Pancreas (tissue), 10 donors: ENCODE results near the gene LMX1B. TPM values are rescaled to one million over a fixed set of nuclear protein-coding genes. Genes with fewer than 3 reads are reported as not detected.
"Not testable (repeated sequence)": the region's sequence is repeated elsewhere in the genome, so short reads cannot be mapped to it uniquely, and the experiment has no call there.

Experiments used
- ATAC-seq, 4 donors: fragments of 200-7000 bp; cut with Tn5 transposase; one replicate each; pipeline versions ENCODE4 v1.8.0 to v1.9.1; 2020; ENCODE audit warnings: mild to moderate bottlenecking in 4 of 4, moderate library complexity in 4 of 4
- DNase-seq, 6 donors: peaks; one replicate each; pipeline ENCODE4 v3.0.0-alpha.2; 2020
- FAIRE-seq: peaks from 2 replicates; lab custom pipeline; 2012; peaks lifted over from hg19 to GRCh38; lab: Jason Lieb, UNC
- H3K27ac ChIP-seq, 4 donors: fragments of 200-600 bp; sonication (generic); 1 replicate in 3 of 4; 2 replicates in 1 of 4; pipeline versions ENCODE4 v1.5.0 to v1.8.0; 2020
- H3K27me3 ChIP-seq, 4 donors: fragments of 200-600 bp; one replicate each; pipeline ENCODE4 v1.8.0; 2021
- H3K36me3 ChIP-seq, 3 donors: fragments of 200-600 bp; sonication (generic) in 1 of 3; one replicate each; pipeline versions ENCODE4 v1.5.0 to v1.8.0; 2020 to 2021
- H3K4me1 ChIP-seq, 3 donors: fragments of 200-600 bp; one replicate each; pipeline ENCODE4 v1.8.0; 2021
- H3K4me3 ChIP-seq, 4 donors: fragments of 200-600 bp; sonication (generic) in 2 of 4; one replicate each; pipeline versions ENCODE4 v1.5.0 to v1.8.0; 2020 to 2021
- H3K9me3 ChIP-seq, 4 donors: fragments of 200-600 bp; one replicate each; pipeline ENCODE4 v1.8.0; 2021
- WGBS, 2 donors: extraction: QIAGEN DNeasy Blood & Tissue Kit; methylation state at CpG; one replicate each; pipeline ENCODE4 v1.1.7; 2013; 5-methylcytosine and 5-hydroxymethylcytosine counted together
- intact Hi-C, 3 donors: fragments of 100-400 bp; cut with DNase I; formaldehyde crosslinking; loops; one replicate each; pipeline versions ENCODE4 v1.11.1 to v1.14.2; 2022
- polyA plus RNA-seq, 2 donors: library from polyadenylated mRNA; stranded (reverse); fragments of 200-250 nt; gene quantifications; one replicate each; pipeline ENCODE4 v1.2.3, GENCODE V29; 2013
- total RNA-seq, 6 donors: library from RNA; stranded (reverse); fragmentation: NEBNext Ultra II Directional in 4 of 6; extraction: Animal tissue kit (Norgen Biotek cat#: 25700) in 4 of 6; gene quantifications; one replicate each; pipeline versions ENCODE4 v1.2.1 to v1.2.4, GENCODE V29; 2021 to 2023
- TF ChIP-seq, protein P1 (sequence below), 4 donors: fragments of 200-600 bp; sonication (generic) in 3 of 4; IDR thresholded peaks; one replicate each; pipeline versions ENCODE4 v1.5.0 to v1.8.0; 2021; ENCODE audit warnings: antibody characterized with exemption in 4 of 4
- donor health status: healthy with polysubstance abuse.
- donor health status: DM: no; HTN: no; CAD: no; lungs with moderate emphysema.
- donor health status: DM: no; HTN: no; CAD: no.
- donor health status: control.
- donor health status: control.
- donor health status: Bipolar disorder and iron deficiency.
- donor health status: DM: yes; HTN: yes; CAD: no.
- donor health status: DM: no; HTN: no; CAD: no.
- donor health status: DM: no; HTN: no; CAD: no.
- donor health status: DM: yes; HTN: yes; CAD: no.

LMX1B gene
- total and polyA plus RNA-seq, 8 donors, result 0.05 to 1.2 (median 0.46) TPM

GRCh38 chr9:126706698-126707053 is 92.9 kb downstream of the LMX1B start:
- 39 to 40% methylated on average over 5 of the region's 5 CpGs for WGBS, 2 donors
- no peak for DNase-seq
- H3K9me3 ChIP-seq, result no peaks in the 10 kb centered on the region
- no peak for ATAC-seq
- H3K36me3 ChIP-seq, result no peaks in the 10 kb centered on the region
- FAIRE-seq, result no peak
- no peaks in the 10 kb centered on the region for H3K4me1 ChIP-seq
- TF ChIP-seq, protein P1, sequence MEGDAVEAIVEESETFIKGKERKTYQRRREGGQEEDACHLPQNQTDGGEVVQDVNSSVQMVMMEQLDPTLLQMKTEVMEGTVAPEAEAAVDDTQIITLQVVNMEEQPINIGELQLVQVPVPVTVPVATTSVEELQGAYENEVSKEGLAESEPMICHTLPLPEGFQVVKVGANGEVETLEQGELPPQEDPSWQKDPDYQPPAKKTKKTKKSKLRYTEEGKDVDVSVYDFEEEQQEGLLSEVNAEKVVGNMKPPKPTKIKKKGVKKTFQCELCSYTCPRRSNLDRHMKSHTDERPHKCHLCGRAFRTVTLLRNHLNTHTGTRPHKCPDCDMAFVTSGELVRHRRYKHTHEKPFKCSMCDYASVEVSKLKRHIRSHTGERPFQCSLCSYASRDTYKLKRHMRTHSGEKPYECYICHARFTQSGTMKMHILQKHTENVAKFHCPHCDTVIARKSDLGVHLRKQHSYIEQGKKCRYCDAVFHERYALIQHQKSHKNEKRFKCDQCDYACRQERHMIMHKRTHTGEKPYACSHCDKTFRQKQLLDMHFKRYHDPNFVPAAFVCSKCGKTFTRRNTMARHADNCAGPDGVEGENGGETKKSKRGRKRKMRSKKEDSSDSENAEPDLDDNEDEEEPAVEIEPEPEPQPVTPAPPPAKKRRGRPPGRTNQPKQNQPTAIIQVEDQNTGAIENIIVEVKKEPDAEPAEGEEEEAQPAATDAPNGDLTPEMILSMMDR (IDR thresholded peaks at IDR 0.05), result peak in 1 of 4 donors; percentile 5
- intact Hi-C loops, result loop anchor here in 1 of 3 donors (5.0 kb wide), 1 partner anchor 76 kb away; no protein-coding TSS in a partner anchor
- peaks cover 0 to 34% (median 2%) of the 10 kb centered on the region in 4 donors for H3K27me3 ChIP-seq
- H3K4me3 ChIP-seq, result no peak overlapping the region
- no peak overlapping the region for H3K27ac ChIP-seq

DNA sequence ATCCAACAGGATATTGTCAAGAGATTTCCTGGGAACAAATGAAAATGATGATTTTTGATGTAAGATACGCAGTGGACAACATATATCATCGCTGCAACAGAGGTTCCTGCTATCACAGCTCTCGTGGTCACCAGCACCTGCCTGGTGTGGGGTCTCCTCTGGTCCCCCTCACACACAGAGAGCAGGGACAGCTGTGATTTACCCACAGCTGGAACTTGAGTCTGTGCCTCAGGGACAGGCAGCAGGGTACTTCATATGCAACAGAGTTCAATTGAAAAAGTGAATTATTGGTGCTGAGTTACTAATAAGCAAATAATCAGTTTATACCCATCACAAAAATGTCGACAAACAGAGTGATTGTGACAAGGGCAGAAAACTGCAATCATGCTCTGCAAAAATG is 93.4 kb downstream of the LMX1B start:
- 60 to 65% methylated on average over 4 of the region's 4 CpGs for WGBS, 2 donors
- TF ChIP-seq, protein P1 (IDR thresholded peaks at IDR 0.05), result no peak
- intact Hi-C loops, result loop anchor here in 1 of 3 donors (5.0 kb wide), 1 partner anchor 75 kb away; no protein-coding TSS in a partner anchor
- Histone ChIP-seq H3K4me1 (no peaks in the 10 kb centered on the region), H3K27me3 (peaks cover 0 to 34% (median 2%) of the 10 kb centered on the region in 4 donors), H3K9me3 (no peaks in the 10 kb centered on the region), H3K36me3 (no peaks in the 10 kb centered on the region), H3K27ac (no peak overlapping the region), H3K4me3 (no peak overlapping the region)
- no peak for ATAC-seq
- no peak for FAIRE-seq
- DNase-seq, result peak in 1 of 6 donors; percentile 2

DNA sequence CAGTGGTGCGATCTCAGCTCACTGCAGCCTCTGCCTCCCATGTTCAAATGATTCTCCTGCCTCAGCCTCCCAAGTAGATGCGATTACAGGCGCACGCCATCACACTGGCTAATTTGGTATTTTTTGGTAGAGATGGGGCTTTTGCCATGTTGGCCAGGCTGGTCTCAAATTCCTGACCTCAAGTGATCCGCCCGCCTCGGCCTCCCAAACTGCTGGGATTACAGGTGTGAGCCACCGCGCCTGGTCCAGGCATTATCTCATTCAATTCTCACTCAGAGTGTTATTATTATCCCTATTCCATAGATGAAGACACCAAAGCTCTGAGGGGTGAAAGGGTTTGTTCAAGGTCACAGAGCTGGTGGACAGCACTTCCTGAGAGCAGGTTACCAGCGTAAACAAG is 94.0 kb downstream of the LMX1B start:
- not testable (repeated sequence) for H3K27ac ChIP-seq, H3K4me3 ChIP-seq, ATAC-seq, H3K4me1 ChIP-seq, H3K9me3 ChIP-seq, FAIRE-seq, H3K36me3 ChIP-seq
- peaks cover 0 to 28% (median 2%) of the 10 kb centered on the region in 4 donors for H3K27me3 ChIP-seq
- intact Hi-C loops, result loop anchor here in 1 of 3 donors (5.0 kb wide), 1 partner anchor 75 kb away; no protein-coding TSS in a partner anchor
- 71 to 84% methylated on average over 10 of the region's 10 CpGs for WGBS, 2 donors
- peak in 1 of 6 donors; percentile 3 for DNase-seq

GRCh38 chr9:126708178-126708577 is 94.5 kb downstream of the LMX1B start:
- DNase-seq (no peak), FAIRE-seq (no peak), ATAC-seq (no peak)
- TF ChIP-seq, protein P1 (IDR thresholded peaks at IDR 0.05), result no peak
- no peak overlapping the region for H3K4me3 ChIP-seq
- H3K27me3 ChIP-seq, result peaks cover 0 to 23% (median 2%) of the 10 kb centered on the region in 4 donors
- WGBS, 2 donors, result 42 to 47% methylated on average over 4 of the region's 4 CpGs
- H3K36me3 ChIP-seq, result no peaks in the 10 kb centered on the region
- no peak overlapping the region for H3K27ac ChIP-seq
- H3K4me1 ChIP-seq, result no peaks in the 10 kb centered on the region
- intact Hi-C loops, result loop anchor here in 1 of 3 donors (5.0 kb wide), 1 partner anchor 74 kb away; no protein-coding TSS in a partner anchor
- H3K9me3 ChIP-seq, result no peaks in the 10 kb centered on the region

- DNase-seq, result no peak
- H3K4me1 ChIP-seq, result no peaks in the 10 kb centered on the region
- no peak for ATAC-seq
- no peaks in the 10 kb centered on the region for H3K9me3 ChIP-seq
- H3K4me3 ChIP-seq, result no peak overlapping the region
- WGBS, 2 donors, result 79 to 94% methylated on average over 3 of the region's 3 CpGs
- no peak for FAIRE-seq
- TF ChIP-seq, protein P1 (IDR thresholded peaks at IDR 0.05), result no peak
- H3K36me3 ChIP-seq, result no peaks in the 10 kb centered on the region
- intact Hi-C loops, result loop anchor here in 1 of 3 donors (5.0 kb wide), 1 partner anchor 73 kb away; no protein-coding TSS in a partner anchor
- H3K27ac ChIP-seq, result no peak overlapping the region
- H3K27me3 ChIP-seq, result peaks cover 0 to 14% (median 3%) of the 10 kb centered on the region in 4 donors
Observed at GRCh38 chr9:126709241-126709640, 95.5 kb downstream of the LMX1B start.
